Measurements from ENCODE around the gene SDC3.
A peak's percentile ranks its signal among the peaks of the same experiment; 100 is the strongest.

SDC3 gene

GRCh38 chr1:30876451-30877204 lies 31.9 kb downstream of the SDC3 start:
- H3K27me3 ChIP-seq (replicated peaks in 2 of 5; ENCODE audit: control insufficient read depth in 4 of 5, insufficient read depth in 5 of 5, low read length in 4 of 5) = peaks cover 0 to 99% (median 41%) of the 10 kb centered on the region in 5 experiments
- H3K27ac ChIP-seq (ENCODE audit: insufficient read depth in 1 of 2, low read depth in 1 of 2, low read length in 2 of 2, poor library complexity in 1 of 2, severe bottlenecking in 2 of 2) = no peak overlapping the region
- ChIA-PET POLR2A (interaction anchor here (0.6 kb wide), 1 partner anchor 14 kb away, joined by 3 read pairs; no protein-coding TSS in a partner anchor), CTCF (interaction anchor here (1.0 kb wide), 1 partner anchor 75 kb away, joined by 3 read pairs; no protein-coding TSS in a partner anchor)
- no peak for DNase-seq
- peaks cover 0 to 7% (median 0%) of the 10 kb centered on the region in 4 experiments for H3K4me1 ChIP-seq (ENCODE audit: control extremely low read depth in 1 of 4, control insufficient read depth in 4 of 4, insufficient read depth in 4 of 4, low read length in 3 of 4)
- H3K9me3 ChIP-seq (ENCODE audit: control extremely low read depth in 1 of 5, control insufficient read depth in 4 of 5, insufficient read depth in 2 of 5, low read depth in 1 of 5, low read length in 4 of 5) = peaks cover 2 to 39% (median 28%) of the 10 kb centered on the region in 5 experiments
- WGBS (ENCODE audit: insufficient coverage) = 89% methylated on average over 19 of the region's 25 CpGs
- no peaks in the 10 kb centered on the region for H3K36me3 ChIP-seq (ENCODE audit: control insufficient read depth in 4 of 4, insufficient read depth in 4 of 4, low read length in 3 of 4)
- H3K4me3 ChIP-seq (ENCODE audit: control insufficient read depth in 1 of 7, extremely low read depth in 1 of 7, insufficient read depth in 4 of 7, low read depth in 2 of 7, low read length in 6 of 7) = no peak overlapping the region

GRCh38 chr1:30875916-30876315 lies 32.6 kb downstream of the SDC3 start:
- no peaks in the 10 kb centered on the region for H3K36me3 ChIP-seq (ENCODE audit: control insufficient read depth in 4 of 4, insufficient read depth in 4 of 4, low read length in 3 of 4)
- peaks cover 0 to 6% (median 0%) of the 10 kb centered on the region in 4 experiments for H3K4me1 ChIP-seq (ENCODE audit: control extremely low read depth in 1 of 4, control insufficient read depth in 4 of 4, insufficient read depth in 4 of 4, low read length in 3 of 4)
- DNase-seq = no peak
- H3K9me3 ChIP-seq (ENCODE audit: control extremely low read depth in 1 of 5, control insufficient read depth in 4 of 5, insufficient read depth in 2 of 5, low read depth in 1 of 5, low read length in 4 of 5) = peaks cover 2 to 46% (median 35%) of the 10 kb centered on the region in 5 experiments
- no peak overlapping the region for H3K4me3 ChIP-seq (ENCODE audit: control insufficient read depth in 1 of 7, extremely low read depth in 1 of 7, insufficient read depth in 4 of 7, low read depth in 2 of 7, low read length in 6 of 7)
- H3K27me3 ChIP-seq (replicated peaks in 2 of 5; ENCODE audit: control insufficient read depth in 4 of 5, insufficient read depth in 5 of 5, low read length in 4 of 5) = peaks cover 0 to 99% (median 37%) of the 10 kb centered on the region in 5 experiments
- ChIA-PET CTCF (interaction anchor here (1.0 to 1.2 kb wide), 2 partner anchors 35 to 66 kb away, joined by 3 read pairs; no protein-coding TSS in a partner anchor), POLR2A (no interaction called here)
- no peak overlapping the region for H3K27ac ChIP-seq (ENCODE audit: insufficient read depth in 1 of 2, low read depth in 1 of 2, low read length in 2 of 2, poor library complexity in 1 of 2, severe bottlenecking in 2 of 2)
- WGBS (ENCODE audit: insufficient coverage) = 82% methylated on average over 9 of the region's 11 CpGs

- peaks cover 0 to 99% (median 33%) of the 10 kb centered on the region in 5 experiments for H3K27me3 ChIP-seq (replicated peaks in 2 of 5; ENCODE audit: control insufficient read depth in 4 of 5, insufficient read depth in 5 of 5, low read length in 4 of 5)
- no peak overlapping the region for H3K4me3 ChIP-seq (ENCODE audit: control insufficient read depth in 1 of 7, extremely low read depth in 1 of 7, insufficient read depth in 4 of 7, low read depth in 2 of 7, low read length in 6 of 7)
- H3K4me1 ChIP-seq (ENCODE audit: control extremely low read depth in 1 of 4, control insufficient read depth in 4 of 4, insufficient read depth in 4 of 4, low read length in 3 of 4) = no peaks in the 10 kb centered on the region
- DNase-seq = no peak
- H3K9me3 ChIP-seq (ENCODE audit: control extremely low read depth in 1 of 5, control insufficient read depth in 4 of 5, insufficient read depth in 2 of 5, low read depth in 1 of 5, low read length in 4 of 5) = peaks cover 2 to 53% (median 42%) of the 10 kb centered on the region in 5 experiments
- no peaks in the 10 kb centered on the region for H3K36me3 ChIP-seq (ENCODE audit: control insufficient read depth in 4 of 4, insufficient read depth in 4 of 4, low read length in 3 of 4)
- 93% methylated on average over 3 of the region's 6 CpGs for WGBS (ENCODE audit: insufficient coverage)
- ChIA-PET CTCF (interaction anchor here (0.8 to 1.4 kb wide), 5 partner anchors 23 to 72 kb away, joined by 3 to 4 read pairs (median 3); no protein-coding TSS in a partner anchor), POLR2A (no interaction called here)
- no peak overlapping the region for H3K27ac ChIP-seq (ENCODE audit: insufficient read depth in 1 of 2, low read depth in 1 of 2, low read length in 2 of 2, poor library complexity in 1 of 2, severe bottlenecking in 2 of 2)
Observed at GRCh38 chr1:30875197-30875596, 33.4 kb downstream of the SDC3 start.

- CTCF ChIA-PET = interaction anchor here (1.3 to 1.6 kb wide), 3 partner anchors 23 to 71 kb away, joined by 3 to 4 read pairs (median 3); no protein-coding TSS in a partner anchor
- H3K27me3 ChIP-seq (replicated peaks in 2 of 5; ENCODE audit: control insufficient read depth in 4 of 5, insufficient read depth in 5 of 5, low read length in 4 of 5) = peaks cover 0 to 98% (median 28%) of the 10 kb centered on the region in 5 experiments
- no peak for DNase-seq
- WGBS (ENCODE audit: insufficient coverage) = 98% methylated on average over 9 of the region's 11 CpGs
- no peak overlapping the region for H3K4me3 ChIP-seq (ENCODE audit: control insufficient read depth in 1 of 7, extremely low read depth in 1 of 7, insufficient read depth in 4 of 7, low read depth in 2 of 7, low read length in 6 of 7)
- no peak overlapping the region for H3K27ac ChIP-seq (ENCODE audit: insufficient read depth in 1 of 2, low read depth in 1 of 2, low read length in 2 of 2, poor library complexity in 1 of 2, severe bottlenecking in 2 of 2)
- no peaks in the 10 kb centered on the region for H3K36me3 ChIP-seq (ENCODE audit: control insufficient read depth in 4 of 4, insufficient read depth in 4 of 4, low read length in 3 of 4)
- POLR2A ChIA-PET = no interaction called here
- peaks cover 2 to 60% (median 43%) of the 10 kb centered on the region in 5 experiments for H3K9me3 ChIP-seq (ENCODE audit: control extremely low read depth in 1 of 5, control insufficient read depth in 4 of 5, insufficient read depth in 2 of 5, low read depth in 1 of 5, low read length in 4 of 5)
- peaks cover 0 to 3% (median under 1%) of the 10 kb centered on the region in 4 experiments for H3K4me1 ChIP-seq (ENCODE audit: control extremely low read depth in 1 of 4, control insufficient read depth in 4 of 4, insufficient read depth in 4 of 4, low read length in 3 of 4)
Observed at GRCh38 chr1:30874176-30874575, 34.4 kb downstream of the SDC3 start.

GRCh38 chr1:30872948-30873263 lies 35.7 kb downstream of the SDC3 start:
- CTCF ChIA-PET = interaction anchor here (1.2 to 1.6 kb wide), 2 partner anchors 24 to 26 kb away, joined by 3 read pairs; no protein-coding TSS in a partner anchor
- POLR2A ChIA-PET = interaction anchor here (1.0 kb wide), 1 partner anchor 37 kb away, joined by 3 read pairs; no protein-coding TSS in a partner anchor
- Histone ChIP-seq H3K27ac (ENCODE audit: insufficient read depth in 1 of 2, low read depth in 1 of 2, low read length in 2 of 2, poor library complexity in 1 of 2, severe bottlenecking in 2 of 2) (no peak overlapping the region), H3K27me3 (replicated peaks in 2 of 5; ENCODE audit: control insufficient read depth in 4 of 5, insufficient read depth in 5 of 5, low read length in 4 of 5) (peaks cover 0 to 95% (median 18%) of the 10 kb centered on the region in 5 experiments), H3K4me1 (ENCODE audit: control extremely low read depth in 1 of 4, control insufficient read depth in 4 of 4, insufficient read depth in 4 of 4, low read length in 3 of 4) (peaks cover 0 to 3% (median 1%) of the 10 kb centered on the region in 4 experiments), H3K4me3 (ENCODE audit: control insufficient read depth in 1 of 7, extremely low read depth in 1 of 7, insufficient read depth in 4 of 7, low read depth in 2 of 7, low read length in 6 of 7) (no peak overlapping the region), H3K9me3 (ENCODE audit: control extremely low read depth in 1 of 5, control insufficient read depth in 4 of 5, insufficient read depth in 2 of 5, low read depth in 1 of 5, low read length in 4 of 5) (peaks cover 2 to 60% (median 43%) of the 10 kb centered on the region in 5 experiments), H3K36me3 (ENCODE audit: control insufficient read depth in 4 of 4, insufficient read depth in 4 of 4, low read length in 3 of 4) (no peaks in the 10 kb centered on the region)
- 97% methylated on average over 4 of the region's 4 CpGs for WGBS (ENCODE audit: insufficient coverage)
- DNase-seq = peak; percentile 38 to 58 (median 53)

- no peak for DNase-seq
- ChIA-PET POLR2A (interaction anchor here (1.0 kb wide), 1 partner anchor 37 kb away, joined by 3 read pairs; no protein-coding TSS in a partner anchor), CTCF (interaction anchor here (1.2 to 1.6 kb wide), 2 partner anchors 25 to 26 kb away, joined by 3 read pairs; no protein-coding TSS in a partner anchor)
- peaks cover 0 to 95% (median 19%) of the 10 kb centered on the region in 5 experiments for H3K27me3 ChIP-seq (replicated peaks in 2 of 5; ENCODE audit: control insufficient read depth in 4 of 5, insufficient read depth in 5 of 5, low read length in 4 of 5)
- peaks cover 0 to 3% (median 1%) of the 10 kb centered on the region in 4 experiments for H3K4me1 ChIP-seq (ENCODE audit: control extremely low read depth in 1 of 4, control insufficient read depth in 4 of 4, insufficient read depth in 4 of 4, low read length in 3 of 4)
- H3K4me3 ChIP-seq (ENCODE audit: control insufficient read depth in 1 of 7, extremely low read depth in 1 of 7, insufficient read depth in 4 of 7, low read depth in 2 of 7, low read length in 6 of 7) = peak overlapping the region in 1 of 7 experiments; percentile 11
- WGBS (ENCODE audit: insufficient coverage) = 74% methylated on average over 5 of the region's 9 CpGs
- H3K9me3 ChIP-seq (ENCODE audit: control extremely low read depth in 1 of 5, control insufficient read depth in 4 of 5, insufficient read depth in 2 of 5, low read depth in 1 of 5, low read length in 4 of 5) = peaks cover 2 to 60% (median 43%) of the 10 kb centered on the region in 5 experiments
- no peak overlapping the region for H3K27ac ChIP-seq (ENCODE audit: insufficient read depth in 1 of 2, low read depth in 1 of 2, low read length in 2 of 2, poor library complexity in 1 of 2, severe bottlenecking in 2 of 2)
- H3K36me3 ChIP-seq (ENCODE audit: control insufficient read depth in 4 of 4, insufficient read depth in 4 of 4, low read length in 3 of 4) = no peaks in the 10 kb centered on the region
Observed at GRCh38 chr1:30872033-30872947, 36.3 kb downstream of the SDC3 start.

Data from common myeloid progenitor, CD34-positive (primary cell).